K562 (cell line): Measurements from ENCODE around the gene TCP11. TPM values are rescaled to one million over a fixed set of nuclear protein-coding genes. Genes with fewer than 3 reads are reported as not detected.

Source experiments
- ATAC-seq: fragments of 200-7000 bp; cut with Tn5 transposase; 3 replicates; pipeline ENCODE4 v1.9.1; 2020; ENCODE audit warnings: moderate library complexity
- BruUV-seq: library from RNA; stranded (reverse); fragments of 400-500 nt; replicated peaks from 2 replicates; lab custom pipeline; 2021; lab: Mats Ljungman, UMichigan
- CTCF ChIA-PET: fragments of 300-600 bp; formaldehyde crosslinking; extraction: SDS; loops from one replicate; lab custom pipeline; 2021; ENCODE audit warnings: low intra/inter-chr PET ratio; lab: Yijun Ruan, JAX
- POLR2A ChIA-PET: fragments of 300-600, 350-650 bp; sonication (Branson Sonifier 250); formaldehyde crosslinking; extraction: SDS; loops from one replicate; lab custom pipeline; 2021; ENCODE audit warnings: antibody characterized with exemption, inconsistent platforms; lab: Yijun Ruan, JAX
- DNase-seq, 4 experiments: peaks; one replicate each; pipeline versions ENCODE4 v3.0.0 to v3.0.0-alpha.2; 2011 to 2018; ENCODE audit warnings: low spot score in 3 of 4, mixed read lengths in 3 of 4; ENCODE audit errors: extremely low read depth in 1 of 4
- FAIRE-seq: peaks from 2 replicates; lab custom pipeline; 2011; peaks lifted over from hg19 to GRCh38; lab: Jason Lieb, UNC
- H2AFZ ChIP-seq: 2 replicates; pipeline ENCODE4 v1.6.0; 2011; ENCODE audit warnings: low read depth, low read length, control low read depth, inconsistent platforms
- H3K27ac ChIP-seq: fragments of 200-600 bp; 3 replicates; pipeline ENCODE4 v1.8.0; 2011; ENCODE audit warnings: low read depth, mild to moderate bottlenecking, control low read depth, inconsistent platforms, low read length, moderate library complexity, mixed read lengths; ENCODE audit errors: extremely low read depth
- H3K27me3 ChIP-seq, 2 experiments: fragments of 300-600 bp in 1 of 2; 2 replicates in 1 of 2; 3 replicates in 1 of 2; pipeline versions ENCODE4 v1.6.0 to v1.8.0; 2011; ENCODE audit warnings: inconsistent platforms in 2 of 2, low read length in 2 of 2, mild to moderate bottlenecking in 1 of 2, mixed read lengths in 1 of 2, moderate library complexity in 1 of 2; ENCODE audit not compliant: control insufficient read depth in 2 of 2, insufficient read depth in 2 of 2
- H3K36me3 ChIP-seq: fragments of 300-600 bp; 3 replicates; pipeline ENCODE4 v1.8.0; 2011; ENCODE audit warnings: mild to moderate bottlenecking, low read length, inconsistent platforms; ENCODE audit not compliant: control insufficient read depth, insufficient read depth
- H3K4me1 ChIP-seq, 2 experiments: fragments of 200-600 bp in 1 of 2; replicated peaks in 1 of 2; 2 replicates in 1 of 2; 3 replicates in 1 of 2; pipeline versions ENCODE4 v1.5.1 to v1.8.0; 2011; ENCODE audit warnings: inconsistent platforms in 2 of 2, low read length in 2 of 2, mild to moderate bottlenecking in 1 of 2, mixed read lengths in 1 of 2, moderate library complexity in 1 of 2; ENCODE audit not compliant: control insufficient read depth in 2 of 2, insufficient read depth in 2 of 2
- H3K4me2 ChIP-seq: 2 replicates; pipeline ENCODE4 v1.6.1; 2011; ENCODE audit warnings: low read length, control low read depth, inconsistent platforms, mixed read lengths; ENCODE audit not compliant: insufficient read depth
- H3K4me3 ChIP-seq: fragments of 200-600 bp; sonication (generic), shearing (Covaris generic); 2 replicates; pipeline ENCODE4 v1.5.1; 2016; ENCODE audit warnings: control low read depth, inconsistent platforms
- H3K79me2 ChIP-seq: fragments of 200-600 bp; 3 replicates; pipeline ENCODE4 v1.8.0; 2011; ENCODE audit warnings: low read length, inconsistent platforms; ENCODE audit not compliant: control insufficient read depth, insufficient read depth
- H3K9ac ChIP-seq, 2 experiments: 2 replicates each; pipeline versions ENCODE4 v1.6.0 to v1.6.1; 2011; ENCODE audit warnings: low read depth in 2 of 2, low read length in 2 of 2, control low read depth in 1 of 2, inconsistent platforms in 1 of 2, mild to moderate bottlenecking in 1 of 2, mixed read lengths in 1 of 2; ENCODE audit not compliant: insufficient read depth in 1 of 2
- H3K9me1 ChIP-seq: one replicate; pipeline ENCODE4 v1.6.0; 2011; ENCODE audit warnings: inconsistent platforms, mild to moderate bottlenecking, low read length, moderate library complexity; ENCODE audit not compliant: control insufficient read depth, insufficient read depth
- H3K9me3 ChIP-seq: replicated peaks from 2 replicates; pipeline ENCODE4 v1.5.1; 2011; ENCODE audit warnings: low read depth, low read length, inconsistent platforms; ENCODE audit not compliant: control insufficient read depth, insufficient read depth
- H4K20me1 ChIP-seq: replicated peaks from 2 replicates; pipeline ENCODE4 v1.6.1; 2011; ENCODE audit warnings: low read length, inconsistent platforms, mixed read lengths; ENCODE audit not compliant: control insufficient read depth, insufficient read depth
- ADNP ChIP-seq: fragments of 200-800 bp; sonication (Bioruptor generic); IDR thresholded peaks from 2 replicates; pipeline ENCODE4 v1.6.1; 2016; ENCODE audit warnings: missing genetic modification characterization, missing compliant biosample characterization
- BACH1 ChIP-seq: fragments of 200-800 bp; sonication (Bioruptor generic); IDR thresholded peaks from 2 replicates; pipeline ENCODE4 v1.6.1; 2016; ENCODE audit warnings: missing genetic modification characterization, missing compliant biosample characterization
- KDM1A ChIP-seq, 2 experiments: fragments of 450-650 bp; IDR thresholded peaks; 2 replicates each; pipeline ENCODE4 v1.6.1; 2016; ENCODE audit warnings: mild to moderate bottlenecking in 2 of 2
- NR2C1 ChIP-seq, 2 experiments: fragments of 450-650 bp; IDR thresholded peaks; 2 replicates each; pipeline ENCODE4 v1.6.1; 2017; ENCODE audit warnings: mild to moderate bottlenecking in 2 of 2, antibody characterized with exemption in 1 of 2, inconsistent platforms in 1 of 2, missing compliant biosample characterization in 1 of 2, missing genetic modification characterization in 1 of 2
- RBM25 ChIP-seq: fragments of 200-400 bp; formaldehyde crosslinking; IDR thresholded peaks from 2 replicates; pipeline ENCODE4 v1.6.1; 2018; ENCODE audit warnings: low read length, low read depth, moderate library complexity; ENCODE audit not compliant: severe bottlenecking
- SRSF1 ChIP-seq: fragments of 200-400 bp; formaldehyde crosslinking; IDR thresholded peaks from 2 replicates; pipeline ENCODE4 v1.6.1; 2017; ENCODE audit warnings: mild to moderate bottlenecking, low read depth, low read length, moderate library complexity
- WGBS: fragments of 100-300 bp; shearing (Covaris generic); methylation state at CpG from one replicate; pipeline ENCODE4 v1.1.6; 2016; ENCODE audit warnings: low coverage, mixed read lengths; ENCODE audit not compliant: insufficient coverage; ENCODE audit errors: missing lambda C conversion rate; 5-methylcytosine and 5-hydroxymethylcytosine counted together
- in situ Hi-C: fragments of 300-500 bp; cut with MboI; formaldehyde crosslinking; loops from 4 replicates; pipeline ENCODE4 v1.15.0; 2018; ENCODE audit warnings: inconsistent platforms, mixed read lengths
- intact Hi-C: fragments of 100-400 bp; cut with micrococcal nuclease; formaldehyde crosslinking; loops from 2 replicates; pipeline ENCODE4 v1.14.2; 2022
- polyA plus RNA-seq, 8 experiments: library from polyadenylated mRNA; depleted of rRNA in 4 of 8; stranded (reverse) in 5 of 8; unstranded in 3 of 8; fragments of >200 nt; fragmentation: Nextera tagmentation in 2 of 8; fragmentation: Illumina TruSeq in 1 of 8; extraction: Ambion mirVana in 2 of 8; extraction: Trizol in 1 of 8; gene quantifications; 2 replicates each; pipeline versions ENCODE4 v1.2.1 to v1.2.3, GENCODE V29; 2011 to 2014; ENCODE audit warnings: inconsistent platforms in 1 of 8, missing spikeins in 1 of 8
- total RNA-seq, 7 experiments: library from RNA; depleted of rRNA in 6 of 7; stranded (reverse); fragments of >200 nt in 6 of 7; fragmentation: Illumina TruSeq in 2 of 7; extraction: Trizol in 2 of 7; gene quantifications; 2 replicates each; pipeline versions ENCODE4 v1.2.1 to v1.2.3, GENCODE V29; 2011 to 2021; ENCODE audit warnings: low replicate concordance in 1 of 7
- TF ChIP-seq, protein P1 (sequence below): fragments of 450-650 bp; formaldehyde crosslinking; IDR thresholded peaks from 2 replicates; pipeline ENCODE4 v1.4.0; 2022; ENCODE audit warnings: missing genetic modification characterization
- TF ChIP-seq, protein P2 (sequence below): sonication (generic); formaldehyde crosslinking; IDR thresholded peaks from 2 replicates; pipeline ENCODE4 v1.8.0; 2022; ENCODE audit warnings: mild to moderate bottlenecking, low read depth, missing genetic modification reagents

The TCP11 gene
- total and polyA plus RNA-seq, 9 of the 15 experiments (the other 6 are each of a cell fraction or from before 2014, with no cell fraction given), result not detected

DNA sequence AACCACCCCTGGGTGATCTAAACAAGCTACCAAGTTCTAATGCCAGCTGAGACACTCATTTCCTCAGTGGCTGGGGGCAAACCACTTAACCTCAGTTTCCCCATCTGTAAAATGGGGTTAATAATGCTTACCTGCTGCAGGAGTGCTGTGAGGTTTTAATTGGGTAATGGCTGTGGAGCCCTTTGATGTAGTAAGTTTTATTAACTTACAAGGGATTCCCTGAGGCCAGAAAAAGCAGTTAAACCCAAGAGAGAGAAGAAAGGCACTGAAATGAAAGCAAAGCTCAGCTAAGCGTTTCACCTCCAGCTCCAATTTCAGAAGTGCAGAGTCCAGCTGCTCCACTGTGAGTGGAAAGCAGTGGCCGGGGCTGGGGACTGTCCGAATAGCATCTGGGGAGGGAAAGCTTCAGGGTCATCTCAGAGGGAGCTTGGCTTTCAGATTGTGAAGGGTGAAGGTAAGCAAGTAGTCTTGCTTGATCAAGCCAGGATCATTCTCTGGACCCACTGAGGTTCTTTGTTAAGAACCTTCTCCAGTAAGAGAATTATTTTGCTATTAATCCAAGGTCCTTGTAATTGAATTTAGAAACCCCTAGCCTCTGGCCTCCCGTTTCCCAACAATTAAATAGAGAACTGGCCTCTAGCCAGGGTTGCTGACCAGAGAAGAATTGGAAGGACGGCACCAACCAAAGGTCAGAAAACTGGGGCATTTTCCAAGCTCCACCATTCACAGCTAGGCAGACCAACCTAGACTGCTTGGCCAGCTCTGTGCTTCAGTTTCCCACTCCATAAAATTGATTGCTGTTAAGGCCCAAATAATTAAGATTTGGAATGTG, 20.9 kb upstream of the TCP11 start:
- CTCF ChIA-PET, result no interaction called here
- POLR2A ChIA-PET, result interaction anchor here (0.6 to 1.4 kb wide), 5 partner anchors 10 to 127 kb away, joined by 3 to 5 read pairs (median 4); no protein-coding TSS in a partner anchor
- DNase-seq, result no peak
- BruUV-seq, result no TSS peak
- Histone ChIP-seq H3K27ac (no peak overlapping the region), H3K4me2 (no peak overlapping the region), H3K36me3 (no peaks in the 10 kb centered on the region), H4K20me1 (no peaks in the 10 kb centered on the region), H3K27me3 (peaks cover 28 to 51% of the 10 kb centered on the region in 2 experiments), H3K4me1 (no peaks in the 10 kb centered on the region), H3K9me3 (no peaks in the 10 kb centered on the region), H3K9me1 (no peaks in the 10 kb centered on the region), H3K4me3 (no peak overlapping the region), H3K79me2 (no peaks in the 10 kb centered on the region), H2AFZ (no peak overlapping the region), H3K9ac (no peak overlapping the region)
- intact Hi-C loops (no loop called here), in situ Hi-C loops (no loop called here)
- 0% methylated on average over 5 of the region's 5 CpGs for WGBS
- FAIRE-seq, result no peak
- no peak for ATAC-seq
- TF ChIP-seq ADNP (0 out of 2 replicates have a peak, but pooled peaks have one; percentile 26), KDM1A (IDR thresholded peaks at IDR 0.05) (0 out of 4 replicates have a peak, but pooled peaks have one; percentile 6 to 9), BACH1 (tag) (no peak), SRSF1 (no peak), RBM25 (peak; percentile 59)

DNA sequence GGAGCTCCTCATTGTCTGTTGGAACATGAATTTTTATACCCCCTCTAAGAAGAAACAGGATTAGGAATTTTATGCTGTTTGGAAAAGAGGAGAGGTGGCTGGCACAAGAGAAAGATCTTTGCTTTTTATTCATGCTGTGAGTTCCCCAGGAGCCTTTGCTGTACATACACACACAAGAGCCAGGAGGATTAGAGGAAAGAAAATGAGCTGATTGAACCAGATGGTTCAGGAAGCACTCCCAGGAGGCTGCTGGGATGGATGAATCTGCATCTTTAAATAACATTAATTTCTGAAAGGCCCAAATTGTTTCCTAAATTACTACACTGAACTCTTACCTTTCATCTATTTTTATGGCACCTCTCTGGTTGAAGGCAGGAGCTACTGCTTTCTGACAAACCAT, 20.1 kb upstream of the TCP11 start:
- no peaks in the 10 kb centered on the region for H3K4me1 ChIP-seq
- no peaks in the 10 kb centered on the region for H3K9me1 ChIP-seq
- intact Hi-C loops, result no loop called here
- no peaks in the 10 kb centered on the region for H4K20me1 ChIP-seq
- no peaks in the 10 kb centered on the region for H3K9me3 ChIP-seq
- H3K9ac ChIP-seq, result no peak overlapping the region
- ChIA-PET CTCF (no interaction called here), POLR2A (interaction anchor here (1.2 to 1.7 kb wide), 3 partner anchors 11 to 13 kb away, joined by 5 to 7 read pairs (median 5); no protein-coding TSS in a partner anchor)
- no peak overlapping the region for H2AFZ ChIP-seq
- no TSS peak for BruUV-seq
- H3K4me3 ChIP-seq, result no peak overlapping the region
- ATAC-seq (no peak), DNase-seq (no peak), FAIRE-seq (no peak)
- no peak overlapping the region for H3K4me2 ChIP-seq
- H3K27ac ChIP-seq, result no peak overlapping the region
- H3K79me2 ChIP-seq, result no peaks in the 10 kb centered on the region
- TF ChIP-seq, protein P1, sequence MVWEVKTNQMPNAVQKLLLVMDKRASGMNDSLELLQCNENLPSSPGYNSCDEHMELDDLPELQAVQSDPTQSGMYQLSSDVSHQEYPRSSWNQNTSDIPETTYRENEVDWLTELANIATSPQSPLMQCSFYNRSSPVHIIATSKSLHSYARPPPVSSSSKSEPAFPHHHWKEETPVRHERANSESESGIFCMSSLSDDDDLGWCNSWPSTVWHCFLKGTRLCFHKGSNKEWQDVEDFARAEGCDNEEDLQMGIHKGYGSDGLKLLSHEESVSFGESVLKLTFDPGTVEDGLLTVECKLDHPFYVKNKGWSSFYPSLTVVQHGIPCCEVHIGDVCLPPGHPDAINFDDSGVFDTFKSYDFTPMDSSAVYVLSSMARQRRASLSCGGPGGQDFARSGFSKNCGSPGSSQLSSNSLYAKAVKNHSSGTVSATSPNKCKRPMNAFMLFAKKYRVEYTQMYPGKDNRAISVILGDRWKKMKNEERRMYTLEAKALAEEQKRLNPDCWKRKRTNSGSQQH (CRISPR knock-in tag), result no peak
- TF ChIP-seq, protein P2, sequence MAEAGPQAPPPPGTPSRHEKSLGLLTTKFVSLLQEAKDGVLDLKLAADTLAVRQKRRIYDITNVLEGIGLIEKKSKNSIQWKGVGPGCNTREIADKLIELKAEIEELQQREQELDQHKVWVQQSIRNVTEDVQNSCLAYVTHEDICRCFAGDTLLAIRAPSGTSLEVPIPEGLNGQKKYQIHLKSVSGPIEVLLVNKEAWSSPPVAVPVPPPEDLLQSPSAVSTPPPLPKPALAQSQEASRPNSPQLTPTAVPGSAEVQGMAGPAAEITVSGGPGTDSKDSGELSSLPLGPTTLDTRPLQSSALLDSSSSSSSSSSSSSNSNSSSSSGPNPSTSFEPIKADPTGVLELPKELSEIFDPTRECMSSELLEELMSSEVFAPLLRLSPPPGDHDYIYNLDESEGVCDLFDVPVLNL, result no peak
- TF ChIP-seq NR2C1 (IDR thresholded peaks at IDR 0.05) (no peak), NR2C1 (tag; IDR thresholded peaks at IDR 0.05) (no peak)
- no peaks in the 10 kb centered on the region for H3K36me3 ChIP-seq
- in situ Hi-C loops, result no loop called here
- H3K27me3 ChIP-seq, result peaks cover 27 to 45% of the 10 kb centered on the region in 2 experiments
